ENCODE data around the gene MBP.

The MBP gene

DNA sequence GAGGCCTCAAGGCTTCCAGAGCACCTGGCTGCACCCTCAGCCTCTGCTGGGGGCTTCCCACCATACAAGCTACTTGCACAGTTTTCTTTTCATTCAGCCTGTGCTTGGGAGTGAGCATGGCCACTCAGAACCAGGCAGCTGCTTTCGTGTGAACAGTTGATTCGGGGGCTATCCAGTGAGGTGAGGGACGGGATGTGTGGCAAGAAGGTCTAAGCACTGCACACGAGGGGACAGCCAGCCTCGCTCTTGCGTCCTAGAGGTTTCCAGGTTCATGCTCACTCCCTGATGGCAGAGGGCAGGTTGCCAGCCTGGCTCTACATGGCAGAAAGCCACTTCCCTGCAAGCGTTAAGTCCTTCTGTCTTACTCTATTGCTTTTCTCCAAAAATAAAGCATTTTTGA, 146.2 kb downstream of the MBP start:
- DNase-seq (ENCODE audit: low spot score), result no peak

DNA sequence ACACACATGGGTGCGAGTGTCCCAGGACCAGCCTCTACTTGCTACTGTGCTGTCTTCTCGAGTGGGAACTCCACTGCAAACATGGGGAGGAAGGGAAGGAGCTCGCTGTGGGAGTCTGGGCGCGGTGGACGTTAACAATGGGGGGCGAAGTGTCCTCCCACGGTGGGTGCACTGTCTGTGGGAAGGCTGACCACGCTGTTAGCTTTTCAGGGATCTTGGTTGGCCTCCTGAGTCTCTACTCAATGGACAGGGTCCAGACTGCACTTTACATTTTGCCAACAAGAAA, 146.7 kb downstream of the MBP start:
- no peak for DNase-seq (ENCODE audit: low spot score)

- no peak for DNase-seq (ENCODE audit: low spot score)
Observed at GRCh38 chr18:76985156-76985950, 147.2 kb downstream of the MBP start.

DNA sequence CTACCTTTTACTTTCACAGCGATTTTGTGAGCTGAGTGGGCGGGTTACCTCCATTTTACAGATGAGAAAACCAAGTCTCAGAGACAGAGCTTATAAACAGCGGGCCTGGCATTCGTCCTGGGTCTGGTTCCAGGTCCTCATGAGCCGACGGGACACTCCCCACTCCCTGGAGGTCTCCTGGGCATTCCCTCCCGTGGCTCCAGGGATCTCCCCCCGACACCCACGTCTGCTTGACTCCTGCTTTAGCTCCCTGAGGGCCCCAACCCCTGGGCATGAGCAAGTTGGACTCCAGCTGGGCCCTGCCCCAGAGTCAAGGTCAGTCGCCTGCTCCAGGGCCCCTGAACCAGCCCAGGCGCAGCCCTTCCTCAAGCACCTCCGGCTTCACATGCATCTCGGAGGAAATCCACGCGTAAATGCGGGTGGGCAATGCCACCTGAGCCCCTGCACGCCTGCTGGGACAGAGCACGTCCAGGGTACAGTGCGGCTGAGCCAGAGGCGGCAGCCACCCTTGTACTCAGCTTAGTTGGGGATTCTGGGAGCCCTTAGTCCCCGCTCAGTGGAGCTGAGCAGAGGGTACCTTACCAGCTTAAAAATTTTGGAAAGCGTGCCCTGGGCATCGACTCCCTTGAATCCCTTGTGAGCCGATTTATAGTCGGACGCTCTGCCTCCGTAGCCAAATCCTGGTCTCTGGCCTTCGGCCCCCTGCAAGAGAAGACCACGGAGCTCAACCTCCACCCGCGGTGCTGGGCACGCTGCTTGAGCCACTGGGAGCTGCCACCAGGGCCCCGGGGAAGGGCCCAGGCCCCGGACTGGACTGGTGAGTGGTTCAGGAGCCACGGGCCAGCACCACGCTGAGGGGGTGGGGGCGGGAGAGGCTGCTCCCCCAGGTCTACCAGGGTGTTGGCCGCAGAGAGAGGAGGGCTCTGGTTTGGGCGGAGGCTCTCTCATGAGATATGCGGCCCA, 148.1 kb downstream of the MBP start:
- no peak for DNase-seq (ENCODE audit: low spot score)

- no peak for DNase-seq (ENCODE audit: low spot score)
Observed at GRCh38 chr18:76983613-76984051, 149.0 kb downstream of the MBP start.

- peak; percentile 73 for DNase-seq (ENCODE audit: low spot score)
Observed at GRCh38 chr18:76982841-76983583, 149.6 kb downstream of the MBP start.

DNA sequence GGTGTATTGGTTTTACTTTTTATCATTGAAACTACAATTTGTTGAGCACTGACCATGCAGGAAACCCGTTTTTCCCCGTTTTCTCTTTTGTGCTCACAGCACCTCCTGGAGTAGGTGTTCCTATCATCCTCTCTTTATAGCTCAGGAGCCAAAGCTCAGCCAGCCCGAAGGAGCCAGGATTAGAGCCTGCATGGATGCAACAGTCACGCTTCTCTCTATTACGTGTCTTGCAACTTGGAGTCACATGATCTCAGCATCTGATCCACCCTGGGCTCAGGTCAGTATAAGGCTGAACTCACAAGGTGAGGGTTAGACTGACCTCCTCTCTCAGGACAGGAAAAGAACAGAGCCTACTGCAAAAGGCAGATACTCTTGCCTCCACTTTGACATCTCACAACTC, 150.5 kb downstream of the MBP start:
- no peak for DNase-seq (ENCODE audit: low spot score)

DNA sequence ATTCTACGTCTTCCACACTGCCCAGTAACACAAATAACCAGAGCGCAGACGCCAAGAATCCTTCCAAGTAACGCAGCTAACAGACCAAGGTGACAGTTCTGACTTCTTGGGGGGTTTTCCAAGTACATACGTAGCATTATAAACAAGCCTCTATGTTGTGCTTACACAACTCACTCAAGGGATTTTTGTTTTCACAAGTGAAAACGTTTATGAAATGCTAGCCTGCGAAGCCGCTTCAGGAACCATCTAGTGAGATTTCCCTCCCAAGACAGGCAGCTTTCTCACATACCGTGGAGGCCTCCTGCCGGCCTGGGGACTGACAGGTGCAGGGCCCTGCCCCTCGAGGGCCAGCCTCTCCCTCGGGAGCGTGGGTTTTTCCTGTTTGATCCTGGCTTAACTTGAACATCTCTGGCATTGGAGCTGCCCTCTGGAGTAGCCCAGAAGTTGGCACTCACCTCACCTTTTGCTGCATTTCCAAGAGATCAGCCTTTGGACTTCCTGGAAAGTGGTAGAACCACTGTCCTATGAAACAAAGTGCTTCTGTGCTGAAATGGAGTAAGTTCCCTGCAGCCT, 151.1 kb downstream of the MBP start:
- no peak for DNase-seq (ENCODE audit: low spot score)

- no peak for DNase-seq (ENCODE audit: low spot score)
Observed at GRCh38 chr18:76980663-76981395, 151.8 kb downstream of the MBP start.

GRCh38 chr18:76979906-76980305, 152.7 kb downstream of the MBP start:
- DNase-seq (ENCODE audit: low spot score), result no peak

DNA sequence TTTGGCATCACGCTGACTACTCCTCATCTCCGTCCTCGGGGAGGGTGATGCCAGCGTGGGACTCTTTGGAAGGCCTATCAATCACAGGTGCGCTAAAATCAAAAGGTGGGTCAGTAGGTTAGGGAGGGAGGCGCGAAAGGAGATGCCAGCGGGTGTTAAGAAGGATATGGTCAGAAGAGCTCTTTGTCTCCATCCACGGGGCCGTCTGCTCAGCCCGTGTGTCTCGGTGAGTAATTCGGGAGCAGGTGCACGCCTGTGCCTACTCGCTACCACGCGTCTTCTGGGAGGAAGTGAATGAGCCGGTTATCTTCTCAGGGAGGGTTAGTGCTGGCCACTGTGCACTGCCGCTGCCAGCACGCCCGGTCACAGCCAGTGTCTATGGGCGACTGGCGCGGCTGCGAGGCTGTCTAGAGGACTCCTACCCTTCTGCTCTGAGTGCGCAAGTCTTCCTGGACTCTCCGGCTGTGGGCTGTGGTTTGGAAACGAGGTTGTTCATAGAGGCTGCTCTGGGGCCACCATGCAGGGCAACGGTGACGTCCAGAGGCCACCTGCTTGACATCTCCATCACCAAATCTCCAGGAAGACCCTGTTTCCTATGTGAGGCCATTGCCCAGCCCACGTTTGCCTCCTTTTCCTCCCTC, 153.4 kb downstream of the MBP start:
- DNase-seq (ENCODE audit: low spot score), result no peak

GRCh38 chr18:76978616-76979015, 154.0 kb downstream of the MBP start:
- no peak for DNase-seq (ENCODE audit: low spot score)

DNA sequence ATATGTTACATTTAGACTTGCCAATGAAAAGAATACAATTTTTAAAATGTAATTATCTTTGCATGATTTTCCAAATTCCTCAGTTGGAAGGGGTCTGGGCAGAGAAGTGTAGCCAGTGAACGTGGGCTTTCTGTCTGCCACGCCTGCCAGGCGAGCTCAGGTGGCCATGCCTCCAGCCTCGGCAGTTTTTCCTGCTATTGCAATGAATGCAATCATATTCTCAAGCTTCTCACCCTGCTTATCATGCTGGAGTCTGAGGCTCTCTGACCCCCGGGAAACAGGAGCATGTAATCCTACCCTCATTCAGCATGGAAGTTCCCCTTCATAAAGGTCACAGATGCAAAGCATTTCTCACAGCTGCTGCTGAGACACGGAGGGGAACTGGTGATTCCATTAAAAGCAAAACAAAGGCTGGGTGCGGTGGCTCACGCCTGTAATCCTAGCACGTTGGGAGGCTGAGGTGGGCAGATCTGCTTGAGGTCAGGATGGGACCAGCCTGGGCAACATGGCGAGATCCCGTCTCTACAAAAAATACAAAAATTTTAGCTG, 154.8 kb downstream of the MBP start:
- no peak for DNase-seq (ENCODE audit: low spot score)

- DNase-seq (ENCODE audit: low spot score), result no peak
Observed at GRCh38 chr18:76977108-76977621, 155.4 kb downstream of the MBP start.

- no peak for DNase-seq (ENCODE audit: low spot score)
Observed at GRCh38 chr18:76975577-76976110, 156.9 kb downstream of the MBP start.

- DNase-seq (ENCODE audit: low spot score), result no peak
Observed at GRCh38 chr18:76974386-76974785, 158.2 kb downstream of the MBP start.

DNA sequence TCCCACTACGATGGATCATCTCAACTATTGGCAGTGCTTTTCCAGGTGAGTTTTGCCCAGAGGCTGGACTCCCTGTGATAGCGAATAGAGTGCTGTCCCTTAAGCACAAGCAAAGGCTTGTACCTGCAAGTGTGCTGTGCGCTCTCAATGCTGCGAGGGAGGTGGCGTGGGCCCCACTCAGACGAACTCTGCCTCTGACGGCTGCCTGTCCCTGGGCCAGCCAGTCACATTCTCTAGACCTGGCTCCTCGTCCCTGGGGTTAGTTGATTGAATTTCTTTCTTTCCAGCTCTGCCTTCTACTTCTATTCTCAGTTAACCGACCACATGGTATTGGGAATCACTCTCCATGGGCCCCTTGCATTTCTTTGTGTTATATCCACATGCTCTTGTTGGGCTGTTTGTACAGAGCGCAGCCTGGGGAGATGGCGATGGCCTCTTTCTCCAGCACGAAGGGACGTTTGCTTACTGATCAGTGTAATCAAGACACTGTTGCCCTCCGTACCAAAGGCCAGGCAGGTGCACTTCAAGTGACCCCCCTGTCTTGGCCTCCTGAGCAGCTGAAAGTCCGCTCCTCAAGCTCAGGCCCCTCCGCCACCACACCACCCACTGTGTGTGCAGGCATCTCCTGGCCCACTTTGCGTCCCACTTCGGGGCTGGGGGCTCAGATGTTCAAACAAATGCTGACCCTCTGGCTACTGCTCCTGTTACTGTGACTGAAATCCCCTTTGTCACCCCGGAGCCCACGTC, 158.9 kb downstream of the MBP start:
- DNase-seq (ENCODE audit: low spot score), result no peak

DNA sequence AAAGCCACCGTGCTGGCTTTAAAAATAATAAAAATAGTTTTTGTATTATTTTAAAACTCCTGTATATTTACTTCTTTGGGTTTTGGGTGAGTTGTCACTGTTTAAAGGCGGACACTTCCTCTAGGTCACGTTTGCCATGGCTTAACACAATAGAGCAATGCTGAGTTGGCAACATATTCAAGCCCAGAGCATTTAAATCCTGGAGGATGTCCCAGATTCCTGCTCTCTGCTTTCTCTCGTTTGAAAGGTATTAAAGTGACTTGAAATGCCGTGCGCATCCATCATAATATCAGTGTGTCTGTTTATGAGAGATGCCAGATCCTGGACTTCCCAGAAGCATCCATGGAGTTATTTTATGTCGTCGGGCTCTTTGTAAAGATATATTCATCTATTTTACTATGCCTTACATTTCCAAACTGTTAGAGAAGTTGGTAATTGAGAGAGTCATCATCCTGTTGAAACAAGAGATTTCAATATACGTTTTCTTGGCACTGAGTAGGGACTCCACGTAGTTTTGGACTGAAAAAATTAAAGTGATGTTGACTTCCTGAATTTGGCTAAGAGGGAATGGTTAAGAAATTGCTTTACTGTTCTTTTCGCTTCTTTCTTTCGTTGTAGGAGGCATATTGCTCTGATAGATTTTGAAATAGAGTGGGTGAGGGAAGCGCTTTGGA, 159.6 kb downstream of the MBP start:
- DNase-seq (ENCODE audit: low spot score), result no peak

DNA sequence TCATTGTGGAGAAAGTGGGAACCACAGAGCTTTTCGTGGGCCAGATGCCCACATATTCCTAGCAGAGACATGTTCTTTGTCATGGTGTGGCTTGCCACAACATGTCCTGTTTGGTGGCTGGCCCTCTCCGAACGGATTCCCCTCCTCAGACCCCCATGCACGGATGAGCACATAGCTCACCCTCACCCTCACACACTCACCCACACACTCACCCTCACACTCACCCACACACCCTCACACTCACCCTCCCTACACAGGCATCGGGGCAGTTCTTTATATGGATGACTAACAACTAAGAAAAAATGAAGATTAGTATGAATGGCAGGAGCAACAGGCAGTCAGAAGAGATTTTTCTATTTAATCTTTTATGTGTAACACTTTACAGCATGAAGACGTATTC, 160.3 kb downstream of the MBP start:
- no peak for DNase-seq (ENCODE audit: low spot score)
